HG02798 (cell line): Measurements from ENCODE around the gene MAB21L4.

ENCODE experiments used
- ATAC-seq: cut with Tn5 transposase; IDR thresholded peaks from one replicate; pipeline ENCODE4 v1.9.1; 2021; ENCODE audit warnings: mild to moderate bottlenecking; ENCODE audit not compliant: unreplicated experiment, poor library complexity

The MAB21L4 gene

DNA sequence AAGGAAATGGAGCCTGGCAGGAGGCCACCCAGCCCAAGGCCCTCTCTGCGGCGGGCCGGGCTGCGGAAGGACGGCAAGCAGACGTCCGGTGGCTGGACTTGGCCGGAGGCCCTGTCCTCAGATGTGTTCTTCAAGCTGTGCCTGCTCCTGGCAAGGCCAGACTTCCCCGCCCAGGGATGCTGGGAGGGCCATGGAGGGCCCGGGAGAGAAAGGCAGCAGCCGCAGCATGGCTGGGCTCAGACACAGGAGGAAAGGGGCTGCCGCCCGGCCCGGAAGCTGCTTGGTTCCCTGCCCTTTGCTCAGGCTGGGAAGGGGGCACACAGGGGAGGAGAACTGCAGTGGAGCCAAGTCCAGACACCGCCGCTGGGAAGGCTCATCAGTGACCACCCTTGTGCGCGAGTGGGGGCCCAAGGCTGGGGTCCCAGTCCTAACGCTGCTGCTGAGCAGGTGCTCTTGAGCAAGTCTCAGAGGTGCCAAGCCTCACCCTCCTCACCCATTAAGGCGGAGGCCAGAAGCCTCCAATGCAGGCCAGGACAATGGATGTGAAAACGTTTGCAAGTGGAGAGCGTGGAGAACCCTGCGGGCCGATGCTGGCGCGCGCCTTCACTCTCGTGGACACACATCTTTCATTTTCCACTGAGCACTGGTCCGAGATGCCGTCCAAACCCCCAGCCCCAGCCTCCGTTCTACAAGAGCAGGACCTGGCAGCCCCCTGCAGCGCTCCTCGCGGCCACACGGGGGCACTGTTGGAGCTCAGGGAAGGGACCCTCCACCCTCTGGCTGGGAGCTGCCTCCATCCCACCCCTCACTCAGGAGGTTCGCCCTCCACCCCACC is 18.1 kb upstream of the MAB21L4 start:
- no peak for ATAC-seq

DNA sequence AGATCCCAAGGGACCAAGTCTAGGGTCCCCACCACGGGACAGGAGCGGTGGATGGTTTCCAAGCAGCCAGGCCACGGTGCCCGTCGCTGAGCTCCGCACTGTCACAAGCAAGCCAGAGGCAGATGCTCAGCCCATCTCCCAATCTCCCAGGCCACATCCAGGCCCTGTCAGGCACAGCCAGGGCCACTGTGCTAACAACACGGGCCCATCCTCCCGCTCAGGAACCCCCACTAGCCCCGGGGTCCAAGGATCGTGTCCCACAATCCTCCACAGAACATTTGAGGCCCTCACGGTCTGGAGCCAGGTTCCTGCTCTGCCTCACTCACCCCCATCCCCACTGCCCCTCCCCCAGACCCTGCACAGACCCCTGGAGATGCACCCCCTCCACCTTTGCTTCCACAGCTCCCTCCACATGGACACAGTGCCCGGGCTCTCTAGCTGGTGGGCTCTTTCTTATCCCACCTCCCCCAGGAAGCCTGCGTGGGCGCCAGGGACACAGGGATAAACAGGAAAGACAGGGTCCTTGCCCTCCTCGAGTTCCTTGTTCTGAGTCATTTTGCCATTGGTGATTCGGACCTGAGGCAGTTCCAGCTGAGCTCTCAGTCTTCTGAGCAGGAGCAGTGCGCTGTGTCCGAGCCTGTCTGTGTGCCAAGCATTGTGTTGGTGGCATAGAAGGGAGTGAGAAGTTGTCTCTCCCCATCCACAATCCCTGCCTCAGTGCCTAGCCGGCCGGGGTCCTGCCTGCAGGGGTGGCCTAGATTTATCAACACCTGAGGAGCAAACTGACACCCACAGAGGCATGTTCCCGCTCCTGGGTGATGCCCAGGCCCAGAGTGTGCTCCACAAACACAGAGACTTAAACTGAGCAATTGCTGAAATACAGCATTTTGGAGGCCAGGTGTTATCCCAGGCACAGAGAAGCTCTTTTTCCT is 17.2 kb upstream of the MAB21L4 start:
- ATAC-seq, result no peak

DNA sequence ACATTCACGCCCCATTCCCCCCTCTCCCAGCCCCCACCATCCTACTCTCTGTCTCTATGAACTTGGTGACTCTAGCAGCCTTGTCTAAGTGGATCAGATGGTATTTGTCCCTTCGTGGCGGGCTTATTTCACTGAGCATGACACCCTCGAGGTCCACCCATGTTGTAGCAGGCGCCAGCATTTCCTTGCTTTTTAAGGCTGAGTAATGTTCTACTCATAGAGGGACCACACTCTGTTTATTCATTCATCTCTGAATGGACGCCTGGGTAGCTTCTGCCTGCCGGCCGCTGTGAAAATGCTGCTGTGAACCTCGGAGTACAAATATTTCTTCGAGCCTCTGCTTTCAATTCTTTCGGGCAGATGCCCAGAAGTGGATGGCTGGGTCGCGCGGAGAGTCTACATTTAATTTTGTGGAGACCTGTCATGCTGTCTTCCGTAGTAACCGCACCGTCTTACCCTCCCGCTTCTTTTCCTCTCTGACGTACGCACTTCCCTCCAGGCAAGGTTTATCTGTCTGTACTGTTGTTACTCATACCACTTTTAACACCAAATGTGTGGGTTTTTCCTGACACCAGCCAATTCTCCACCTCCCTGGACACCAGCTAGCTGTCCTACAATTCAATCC is 15.8 kb upstream of the MAB21L4 start:
- ATAC-seq, result no peak

DNA sequence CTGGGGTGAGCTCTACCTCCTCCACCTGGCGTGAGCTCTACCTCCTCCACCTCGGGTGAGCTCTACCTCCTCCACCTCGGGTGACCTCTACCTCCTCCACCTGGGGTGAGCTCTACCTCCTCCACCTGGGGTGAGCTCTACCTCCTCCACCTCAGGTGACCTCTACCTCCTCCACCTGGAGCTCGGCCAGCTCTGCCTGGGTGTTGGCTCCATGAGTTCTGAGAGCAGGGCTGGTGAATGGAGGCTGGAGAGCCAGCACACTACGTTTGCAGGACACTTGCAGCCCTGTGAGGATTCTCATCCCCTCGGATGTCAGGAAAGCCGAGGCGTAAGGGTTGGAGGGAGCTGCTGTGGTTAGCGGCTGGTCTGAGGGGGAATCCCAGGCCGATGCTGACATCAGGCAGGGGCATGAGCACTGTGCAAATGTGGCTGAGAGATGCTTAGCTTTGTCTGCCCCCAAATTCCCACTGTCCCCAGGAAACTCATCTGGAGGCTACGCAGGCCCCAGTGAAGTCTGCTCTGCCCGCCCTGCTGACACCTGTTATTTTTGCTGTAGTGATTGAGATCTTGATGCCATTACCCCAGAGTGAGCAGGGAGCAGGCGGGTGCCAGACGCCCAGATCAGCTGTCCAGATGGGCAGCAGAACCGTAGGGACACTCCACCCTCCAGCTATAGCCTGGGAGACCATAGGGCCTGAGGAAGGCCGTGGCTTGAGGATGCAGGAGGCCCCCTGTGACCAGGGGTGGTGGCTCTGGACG is 13.4 kb upstream of the MAB21L4 start:
- no peak for ATAC-seq

DNA sequence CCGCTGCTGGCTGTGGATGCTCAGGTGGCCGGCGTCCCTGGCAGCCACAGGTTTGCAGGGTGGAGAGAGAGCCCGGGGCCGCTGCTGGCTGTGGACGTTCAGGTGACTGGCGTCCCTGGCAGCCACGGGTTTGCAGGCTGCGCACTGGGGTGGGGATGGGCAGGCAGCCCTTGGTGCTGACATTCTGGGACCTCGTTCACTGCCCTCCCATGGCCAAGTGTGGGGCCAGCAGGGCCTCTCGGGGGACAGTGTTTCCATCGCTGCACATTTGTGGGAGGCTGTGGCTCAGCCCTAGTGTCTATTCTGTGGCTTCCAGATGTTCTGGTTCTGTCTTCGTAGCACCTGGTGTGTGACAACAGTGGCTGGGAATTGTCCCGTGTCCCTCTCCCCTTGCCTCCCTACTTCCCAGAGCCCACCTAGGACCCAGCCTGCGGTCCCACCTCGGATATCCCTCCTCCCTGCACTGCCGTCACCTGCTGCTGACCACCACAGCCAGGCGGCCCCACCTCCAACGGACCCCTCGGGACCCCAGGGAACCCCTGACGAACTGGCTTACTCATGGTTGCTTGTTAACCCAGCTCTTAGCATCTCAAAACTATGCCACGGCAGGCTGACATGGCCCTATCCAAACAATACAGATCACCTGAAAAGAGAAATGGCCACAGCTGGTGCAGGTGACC is 11.1 kb upstream of the MAB21L4 start:
- ATAC-seq, result no peak

DNA sequence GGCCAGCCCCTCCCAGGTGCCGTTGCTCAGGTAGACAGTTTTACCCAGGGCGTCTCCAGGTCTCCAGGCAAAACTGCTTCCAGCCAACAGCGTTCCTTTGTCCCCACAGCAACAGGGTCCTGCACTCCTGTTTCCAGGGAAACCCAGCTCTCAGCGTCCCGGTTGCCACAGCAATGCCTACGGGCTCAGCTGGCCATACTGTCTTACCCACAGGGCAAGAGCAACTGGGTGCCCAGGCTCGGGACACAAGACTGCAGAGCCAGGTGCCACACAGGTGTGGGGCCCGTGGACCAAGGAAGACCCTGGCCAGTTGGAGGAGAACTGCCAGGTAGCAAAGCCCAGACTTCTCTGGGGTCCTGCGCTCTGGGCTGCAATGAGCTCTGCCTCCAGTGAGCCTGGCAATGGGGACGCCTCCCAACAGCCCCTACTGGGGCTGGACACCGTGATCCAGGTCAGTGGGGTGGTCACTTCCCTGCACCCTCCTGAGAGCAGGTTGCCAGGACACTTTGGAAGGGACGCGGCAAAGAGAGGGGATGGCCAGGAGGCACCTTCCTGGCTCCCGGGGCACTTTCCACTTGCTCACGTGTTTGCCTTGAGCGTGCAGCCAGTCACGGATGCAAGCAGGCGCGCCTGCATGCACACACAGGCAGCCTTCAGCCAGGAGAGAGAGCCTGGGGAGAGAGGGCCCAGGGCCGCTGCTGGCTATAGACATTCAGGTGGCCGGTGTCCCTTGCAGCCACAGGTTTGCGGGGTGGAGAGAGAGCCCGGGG is 10.4 kb upstream of the MAB21L4 start, which contains the start of gene CROCC2:
Gene CROCC2, plus strand, starts transcription at position 196 of the 770 bp plus-strand sequence. Its CDS starts 178 bp downstream, at position 374.
- no peak for ATAC-seq

DNA sequence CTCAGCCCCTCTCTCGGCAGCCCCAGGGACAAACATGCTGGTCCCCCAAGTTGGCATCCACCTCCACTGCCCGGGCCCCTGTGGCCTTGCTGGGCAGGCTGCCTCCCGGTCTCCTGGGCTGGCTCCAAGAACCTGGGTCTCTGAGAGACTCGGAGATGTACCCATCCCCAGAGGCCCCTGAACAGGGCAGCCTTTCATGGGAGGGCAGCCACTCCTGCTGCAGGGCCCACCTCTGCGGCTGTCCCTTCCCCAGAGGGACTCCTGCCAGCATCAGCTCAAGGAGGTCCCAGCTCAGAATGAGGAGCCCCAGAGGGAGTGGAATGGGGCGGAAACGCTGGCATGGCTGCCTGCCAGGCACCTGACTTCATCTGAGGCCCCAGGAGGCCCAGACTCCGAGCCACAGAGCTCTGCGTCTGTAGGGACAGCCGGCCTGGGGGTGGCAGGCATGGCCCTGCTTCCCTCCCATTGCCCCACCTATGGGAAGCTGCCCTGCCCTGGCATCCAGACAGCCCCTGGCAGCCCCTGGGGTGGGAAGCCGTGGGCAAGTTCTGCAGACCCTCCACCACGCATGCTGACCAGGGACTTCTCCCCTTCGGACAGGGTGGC is 9.3 kb upstream of the MAB21L4 start:
- no peak for ATAC-seq

DNA sequence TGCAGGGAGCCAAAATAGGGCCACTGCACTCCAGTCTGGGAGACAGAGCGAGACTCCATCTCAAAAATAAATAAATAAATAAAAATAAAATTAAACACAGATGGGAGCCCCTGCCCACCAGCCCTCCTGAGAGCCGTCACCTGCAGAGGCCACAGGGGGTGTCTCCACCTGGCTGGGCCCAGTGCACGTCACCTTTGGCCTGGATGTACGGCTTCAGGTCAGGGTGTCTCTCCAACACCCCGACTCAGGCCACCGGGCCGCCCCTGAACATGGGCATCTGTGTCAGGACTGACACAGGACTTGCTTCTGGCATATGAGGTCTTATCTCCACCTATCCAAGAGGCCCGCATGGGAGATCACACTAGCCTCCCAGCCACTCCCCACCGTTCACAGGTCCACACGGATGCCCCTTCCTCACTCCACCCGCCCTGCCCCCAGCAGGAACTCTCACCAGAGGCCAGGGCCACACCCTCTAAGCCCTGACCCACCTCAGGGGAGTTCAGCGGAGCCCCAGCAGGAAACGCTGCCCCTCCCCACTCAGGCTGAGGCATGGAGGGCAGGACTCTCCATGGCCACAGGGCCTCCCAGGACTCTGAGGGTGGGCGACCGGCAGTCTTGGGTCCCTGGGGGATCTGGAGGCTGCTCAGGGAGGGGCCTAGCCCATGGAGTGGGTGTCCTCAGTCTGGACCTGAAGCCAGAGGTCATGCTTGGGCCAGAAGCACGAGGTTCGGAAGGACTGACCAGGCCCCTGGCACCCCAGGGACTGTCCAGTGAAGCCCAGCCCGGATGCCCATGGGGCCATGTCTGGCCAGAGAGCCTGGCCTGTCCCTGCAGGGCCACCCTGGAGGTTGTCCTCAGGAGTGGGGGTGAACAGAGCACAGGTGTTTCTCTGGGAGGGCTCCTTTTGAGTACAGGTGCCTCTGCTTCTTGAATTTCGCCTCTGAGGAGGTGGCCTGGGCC is 8.5 kb upstream of the MAB21L4 start:
- ATAC-seq, result no peak

DNA sequence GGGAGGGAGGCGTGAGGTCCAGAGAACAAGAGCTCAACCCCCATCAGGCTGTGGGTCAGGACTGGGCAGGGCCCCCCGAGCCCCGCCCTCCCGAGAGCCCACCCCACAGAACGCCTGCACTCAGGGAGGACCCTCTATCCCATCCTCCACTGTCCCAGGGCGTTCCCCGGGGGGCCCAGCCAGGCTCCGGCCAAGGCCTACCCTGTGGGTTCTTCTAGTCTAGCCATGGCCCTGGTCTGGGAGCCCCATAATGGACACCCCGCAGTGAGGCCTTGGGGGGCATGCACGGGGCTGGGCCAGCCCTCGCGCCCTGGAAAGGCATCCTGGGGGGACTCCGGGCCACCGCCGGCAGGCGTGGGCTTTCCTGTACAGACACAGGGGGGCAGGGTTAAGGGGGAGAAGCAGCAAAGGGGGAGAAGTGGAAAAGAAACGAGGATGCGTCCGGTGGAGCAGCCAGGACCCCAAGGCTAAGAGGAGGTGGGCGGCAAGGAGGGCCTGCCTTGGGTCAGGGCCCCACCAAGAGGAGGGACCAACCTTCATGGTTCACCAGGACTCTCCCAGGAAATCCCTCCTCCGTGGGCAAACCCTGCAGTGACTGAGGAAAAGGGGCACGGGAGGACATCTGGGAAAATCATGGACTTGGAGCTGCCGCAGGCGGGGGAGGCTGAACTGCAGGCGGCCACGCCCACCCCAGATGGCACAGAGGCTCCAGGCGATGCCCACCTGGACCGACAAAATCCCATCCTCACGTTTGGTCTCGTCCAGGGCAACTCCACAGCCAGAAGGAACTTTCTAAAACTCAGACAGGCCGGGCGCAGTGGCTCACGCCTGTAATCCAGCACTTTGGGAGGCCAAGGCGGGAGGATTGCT is 7.5 kb upstream of the MAB21L4 start:
- ATAC-seq, result no peak

DNA sequence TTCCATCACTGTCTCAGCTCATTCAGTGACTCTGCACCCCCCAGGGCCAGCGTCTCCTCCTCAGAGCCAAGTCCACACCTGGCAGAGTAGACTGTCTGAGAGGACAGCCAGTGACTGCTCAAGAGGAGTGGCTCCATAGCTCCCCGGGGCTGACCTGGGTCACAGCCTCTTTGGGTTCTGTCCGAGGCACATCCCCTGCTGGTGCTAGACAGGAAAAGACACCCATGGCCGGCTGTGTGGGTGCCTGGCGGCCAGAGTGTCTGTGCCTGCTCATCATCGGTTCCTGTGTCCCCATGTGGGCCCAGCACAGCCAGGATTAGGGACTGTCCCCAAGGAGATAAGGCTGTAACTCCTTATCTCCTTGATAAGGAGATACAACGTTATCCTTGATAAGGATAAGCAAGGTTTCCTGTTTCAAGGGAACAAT is 6.7 kb upstream of the MAB21L4 start:
- no peak for ATAC-seq

DNA sequence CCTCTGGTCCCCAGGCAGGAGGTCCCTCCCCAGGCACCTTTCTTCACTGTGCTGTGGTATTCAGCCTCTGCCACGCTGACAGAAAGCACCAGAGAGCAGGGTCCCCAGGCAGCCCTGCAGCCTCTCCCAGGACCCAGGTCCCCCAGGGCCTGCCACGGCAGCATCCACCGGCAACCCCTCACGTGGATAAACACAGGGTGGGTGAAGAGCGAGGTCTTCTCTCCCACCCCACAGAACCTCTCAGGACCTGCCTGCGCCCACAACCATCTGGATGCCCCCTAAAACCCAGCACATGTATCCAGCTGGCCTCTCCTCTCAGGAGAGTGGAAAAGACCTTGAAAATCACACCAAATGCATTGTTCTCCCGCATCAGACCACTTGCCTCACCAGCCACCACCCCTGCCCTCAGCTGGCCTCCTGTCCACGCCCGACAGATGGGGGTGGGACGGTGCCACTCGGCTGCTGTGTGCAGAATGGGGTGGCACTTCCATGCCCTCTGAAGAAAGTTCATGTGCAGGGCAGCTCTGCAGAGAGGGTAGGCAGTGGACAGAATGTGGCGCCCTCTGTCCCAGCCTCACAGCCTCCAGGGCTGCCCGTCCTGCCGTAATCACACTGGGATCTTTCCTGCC is 6.1 kb upstream of the MAB21L4 start:
- ATAC-seq, result no peak

DNA sequence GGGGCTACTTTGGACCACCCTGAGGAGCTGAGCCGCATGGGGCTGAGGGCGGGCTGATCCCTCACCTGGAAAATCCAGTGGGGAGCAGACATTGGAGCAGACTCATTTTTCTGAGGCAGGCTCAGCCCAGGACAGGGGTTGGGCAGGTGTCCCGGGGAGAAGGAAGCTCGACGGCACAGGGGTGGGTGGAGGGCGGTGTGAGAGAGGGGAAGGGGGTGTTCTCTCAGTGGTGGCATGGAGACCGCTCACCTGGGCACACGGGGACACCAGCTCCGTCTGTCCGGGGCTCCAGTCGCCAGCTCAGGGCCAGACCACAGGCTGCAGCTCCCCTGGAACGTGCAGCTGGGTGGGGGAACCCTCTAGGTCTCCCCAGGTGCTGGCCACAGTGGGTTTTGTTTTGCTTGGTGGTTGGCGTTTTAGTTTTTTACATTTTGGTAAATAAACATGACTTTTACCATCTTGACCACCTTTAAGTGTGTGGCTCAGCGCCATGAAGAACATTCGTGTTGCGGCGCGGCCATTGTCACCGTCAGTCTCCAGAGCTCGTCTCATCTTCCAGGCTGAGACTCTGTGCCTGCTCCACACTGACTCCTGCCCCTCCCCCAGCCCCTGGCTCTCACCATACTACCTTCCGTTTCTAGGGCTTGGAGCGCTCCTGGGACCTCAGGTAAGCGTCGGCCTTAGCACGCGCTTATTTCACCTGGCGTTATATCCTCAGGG is 4.3 kb upstream of the MAB21L4 start:
- ATAC-seq, result no peak

DNA sequence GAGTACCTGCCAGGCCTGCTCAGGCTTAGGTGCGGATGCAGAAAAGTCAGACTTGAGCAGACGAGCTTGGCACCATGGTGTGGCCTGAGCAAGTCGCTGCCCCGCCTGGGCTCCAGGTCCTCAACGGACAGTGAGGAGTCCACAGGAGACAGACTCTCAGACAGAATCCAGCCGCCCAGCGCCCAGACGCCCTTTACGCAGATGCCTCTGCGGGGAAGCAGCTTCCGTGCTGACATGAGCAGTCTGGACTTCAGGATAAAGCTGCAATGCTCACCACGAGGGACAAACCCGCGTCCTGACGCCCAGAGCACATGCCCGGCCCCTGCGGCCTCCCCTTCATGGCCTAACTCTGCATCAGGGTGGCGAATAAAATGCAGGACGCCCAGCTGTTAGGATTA is 3.5 kb upstream of the MAB21L4 start:
- ATAC-seq, result no peak

DNA sequence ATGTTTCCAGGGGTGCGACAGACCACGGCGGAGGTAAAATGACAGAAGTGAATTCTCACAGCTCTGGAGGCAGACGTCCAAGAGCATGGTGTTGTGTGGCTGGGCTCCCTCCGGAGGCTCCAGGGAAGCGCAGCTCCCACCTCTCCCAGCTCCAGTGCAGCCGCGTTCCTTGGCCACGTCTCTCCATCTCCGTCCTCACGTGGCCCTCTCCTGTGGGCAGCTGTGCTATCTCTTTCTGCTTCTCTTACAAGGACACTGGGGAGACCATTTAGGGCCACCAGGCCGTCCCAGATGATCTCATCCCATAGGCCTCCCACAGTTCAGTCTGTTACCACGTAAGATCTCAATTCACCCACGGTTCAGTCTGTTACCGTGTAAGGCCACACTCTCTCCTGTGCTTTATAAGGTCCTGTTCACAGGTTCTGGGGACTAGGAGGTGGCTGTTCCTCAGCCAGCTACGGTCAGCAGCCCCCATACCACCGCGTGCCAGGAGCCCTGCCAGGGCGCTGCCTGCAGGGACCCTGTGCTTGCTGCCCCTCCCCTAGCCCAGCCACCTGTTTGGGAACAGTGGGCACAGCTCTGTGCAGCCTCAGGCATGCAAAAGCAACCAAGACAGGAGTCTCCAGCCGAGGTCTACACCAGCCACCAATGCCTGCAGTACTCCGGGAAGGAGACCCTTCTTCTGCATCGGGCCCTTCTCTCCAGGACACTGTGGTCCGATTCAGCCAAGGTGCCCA is 2.9 kb upstream of the MAB21L4 start:
- ATAC-seq, result no peak
